IMR-90 (cell line): ENCODE results near the gene PLAC9. TPM values are rescaled to one million over a fixed set of nuclear protein-coding genes. Genes with fewer than 3 reads are reported as not detected.

Experiments
- ATAC-seq: fragments of 200-7000 bp; cut with Tn5 transposase; 2 replicates; pipeline ENCODE4 v1.9.1; 2020; ENCODE audit warnings: low read depth, mild to moderate bottlenecking, moderate library complexity
- BruUV-seq: library from RNA; stranded (reverse); fragments of 400-500 nt; replicated peaks from 2 replicates; lab custom pipeline; 2021; lab: Mats Ljungman, UMichigan
- CTCF ChIA-PET: fragments of 300-600 bp; formaldehyde crosslinking; extraction: SDS; loops from one replicate; lab custom pipeline; 2021; ENCODE audit warnings: antibody characterized with exemption; lab: Yijun Ruan, JAX
- POLR2A ChIA-PET: fragments of 300-600 bp; sonication (Branson Sonifier 250); formaldehyde crosslinking; loops from one replicate; lab custom pipeline; 2022; ENCODE audit warnings: antibody characterized with exemption; ENCODE audit not compliant: unreplicated experiment; lab: Charles Lee
- DNase-seq: peaks from one replicate; pipeline ENCODE4 v3.0.0; 2013
- H2AFZ ChIP-seq: replicated peaks from 2 replicates; pipeline ENCODE3; 2013; ENCODE audit warnings: low read length, mild to moderate bottlenecking; ENCODE audit not compliant: poor library complexity
- H2AK5ac ChIP-seq: 2 replicates; pipeline ENCODE4 v1.6.1; 2013; ENCODE audit warnings: low read depth, low read length, inconsistent platforms
- H2AK9ac ChIP-seq: replicated peaks from 2 replicates; pipeline ENCODE3; 2013; ENCODE audit warnings: mild to moderate bottlenecking, low read depth, low read length, moderate library complexity; ENCODE audit not compliant: poor library complexity
- H2BK120ac ChIP-seq: 2 replicates; pipeline ENCODE4 v1.6.1; 2013; ENCODE audit warnings: low read depth, low read length, inconsistent platforms
- H2BK15ac ChIP-seq: 3 replicates; pipeline ENCODE4 v1.6.1; 2013; ENCODE audit warnings: low read depth, low read length, inconsistent platforms
- H2BK20ac ChIP-seq: 2 replicates; pipeline ENCODE4 v1.6.1; 2013; ENCODE audit warnings: low read depth, mild to moderate bottlenecking, inconsistent platforms, low read length, moderate library complexity
- H2BK5ac ChIP-seq: 2 replicates; pipeline ENCODE4 v1.6.1; 2013; ENCODE audit warnings: mild to moderate bottlenecking, low read depth, low read length, inconsistent platforms; ENCODE audit not compliant: poor library complexity, severe bottlenecking
- H3K14ac ChIP-seq: replicated peaks from 2 replicates; pipeline ENCODE4 v1.6.1; 2013; ENCODE audit warnings: low read depth, low read length, inconsistent platforms
- H3K18ac ChIP-seq: 2 replicates; pipeline ENCODE4 v1.6.1; 2013; ENCODE audit warnings: low read depth, low read length, control low read depth
- H3K23ac ChIP-seq: 2 replicates; pipeline ENCODE4 v1.6.1; 2013; ENCODE audit warnings: low read depth, low read length, inconsistent platforms
- H3K27ac ChIP-seq: 2 replicates; pipeline ENCODE4 v1.5.1; 2013; ENCODE audit warnings: mild to moderate bottlenecking, control low read depth, low read length; ENCODE audit not compliant: insufficient read depth
- H3K27me3 ChIP-seq: 2 replicates; pipeline ENCODE4 v1.6.1; 2013; ENCODE audit warnings: low read length; ENCODE audit not compliant: control insufficient read depth, insufficient read depth
- H3K36me3 ChIP-seq: 2 replicates; pipeline ENCODE4 v1.6.1; 2013; ENCODE audit warnings: low read length, mixed read lengths; ENCODE audit not compliant: control insufficient read depth, insufficient read depth
- H3K4ac ChIP-seq: 2 replicates; pipeline ENCODE4 v1.6.1; 2013; ENCODE audit warnings: low read depth, low read length, inconsistent platforms
- H3K4me1 ChIP-seq: 2 replicates; pipeline ENCODE4 v1.6.1; 2013; ENCODE audit warnings: low read length, mixed read lengths; ENCODE audit not compliant: control insufficient read depth, insufficient read depth
- H3K4me2 ChIP-seq: 2 replicates; pipeline ENCODE4 v1.6.1; 2013; ENCODE audit warnings: low read depth, mild to moderate bottlenecking, control low read depth, low read length, moderate library complexity
- H3K4me3 ChIP-seq: 2 replicates; pipeline ENCODE4 v1.5.1; 2013; ENCODE audit warnings: low read depth, mild to moderate bottlenecking, control low read depth, low read length, moderate library complexity; ENCODE audit not compliant: insufficient read depth
- H3K56ac ChIP-seq: 2 replicates; pipeline ENCODE4 v1.6.1; 2013; ENCODE audit warnings: low read length, inconsistent platforms; ENCODE audit not compliant: insufficient read depth; ENCODE audit errors: extremely low read depth
- H3K79me1 ChIP-seq, 2 experiments: 2 replicates each; pipeline ENCODE4 v1.6.1; 2013; ENCODE audit warnings: low read length in 2 of 2, inconsistent platforms in 1 of 2, low read depth in 1 of 2
- H3K9ac ChIP-seq: 2 replicates; pipeline ENCODE4 v1.6.1; 2013; ENCODE audit warnings: low read depth, low read length, control low read depth
- H3K9me1 ChIP-seq: 2 replicates; pipeline ENCODE4 v1.6.1; 2013; ENCODE audit warnings: low read length, inconsistent platforms; ENCODE audit not compliant: insufficient read depth
- H3K9me3 ChIP-seq: 2 replicates; pipeline ENCODE4 v1.6.1; 2013; ENCODE audit warnings: low read length; ENCODE audit not compliant: control insufficient read depth, insufficient read depth
- H4K20me1 ChIP-seq: 2 replicates; pipeline ENCODE4 v1.6.1; 2013; ENCODE audit warnings: low read length, inconsistent platforms; ENCODE audit not compliant: insufficient read depth
- H4K5ac ChIP-seq: 2 replicates; pipeline ENCODE4 v1.6.1; 2013; ENCODE audit warnings: mild to moderate bottlenecking, low read depth, low read length, control low read depth
- H4K8ac ChIP-seq, 2 experiments: 2 replicates each; pipeline ENCODE4 v1.6.1; 2013; ENCODE audit warnings: low read depth in 2 of 2, low read length in 2 of 2, control low read depth in 1 of 2, inconsistent platforms in 1 of 2
- H4K91ac ChIP-seq: 2 replicates; pipeline ENCODE4 v1.6.1; 2013; ENCODE audit warnings: low read depth, low read length, inconsistent platforms; ENCODE audit not compliant: insufficient read depth
- CEBPB ChIP-seq: IDR thresholded peaks from 2 replicates; pipeline ENCODE4 v1.6.1; 2012; ENCODE audit warnings: low read depth, low read length, improper control_type of control experiment
- FOS ChIP-seq: fragments of 150-350 bp; IDR thresholded peaks from 2 replicates; pipeline ENCODE4 v1.6.1; 2016; ENCODE audit warnings: low read depth, low read length
- WGBS, 2 experiments: methylation state at CpG; one replicate each; pipeline versions ENCODE4 v1.1.5 to v1.1.7; 2013; ENCODE audit warnings: missing lambda C conversion rate in 2 of 2; ENCODE audit not compliant: insufficient read length in 1 of 2; ENCODE audit errors: extremely low coverage in 2 of 2; 5-methylcytosine and 5-hydroxymethylcytosine counted together
- dilution Hi-C: fragments of 300-500 bp; cut with HindIII; formaldehyde crosslinking; loops from one replicate; pipeline ENCODE4 v1.14.3; 2018; ENCODE audit warnings: low sequenced_read_pairs; ENCODE audit not compliant: unreplicated experiment
- in situ Hi-C: fragments of 300-500 bp; cut with MboI; formaldehyde crosslinking; loops from 3 replicates; pipeline ENCODE4 v1.14.3; 2019; ENCODE audit warnings: low sequenced_read_pairs, inconsistent platforms, mixed read lengths
- intact Hi-C: fragments of 100-400 bp; cut with micrococcal nuclease; formaldehyde crosslinking; loops from 2 replicates; pipeline ENCODE4 v1.10.0; 2022
- polyA plus RNA-seq, 3 experiments: library from polyadenylated mRNA; depleted of rRNA; stranded (reverse); fragments of >200 nt; gene quantifications; 2 replicates each; pipeline ENCODE4 v1.2.3, GENCODE V29; 2012; ENCODE audit warnings: low replicate concordance in 1 of 3
- total RNA-seq: library from RNA; depleted of rRNA; stranded (reverse); fragments of >200 nt; gene quantifications from 2 replicates; pipeline ENCODE4 v1.2.3, GENCODE V29; 2012
- TF ChIP-seq, protein P1 (sequence below): fragments of 150-350 bp; IDR thresholded peaks from 2 replicates; pipeline ENCODE4 v1.6.1; 2016; ENCODE audit warnings: low read depth, mild to moderate bottlenecking, low read length, moderate library complexity, borderline replicate concordance

The PLAC9 gene
- total and polyA plus RNA-seq, 2 of the 4 experiments (the other 2 are of a cell fraction), result 1.6 to 12.2 TPM

DNA sequence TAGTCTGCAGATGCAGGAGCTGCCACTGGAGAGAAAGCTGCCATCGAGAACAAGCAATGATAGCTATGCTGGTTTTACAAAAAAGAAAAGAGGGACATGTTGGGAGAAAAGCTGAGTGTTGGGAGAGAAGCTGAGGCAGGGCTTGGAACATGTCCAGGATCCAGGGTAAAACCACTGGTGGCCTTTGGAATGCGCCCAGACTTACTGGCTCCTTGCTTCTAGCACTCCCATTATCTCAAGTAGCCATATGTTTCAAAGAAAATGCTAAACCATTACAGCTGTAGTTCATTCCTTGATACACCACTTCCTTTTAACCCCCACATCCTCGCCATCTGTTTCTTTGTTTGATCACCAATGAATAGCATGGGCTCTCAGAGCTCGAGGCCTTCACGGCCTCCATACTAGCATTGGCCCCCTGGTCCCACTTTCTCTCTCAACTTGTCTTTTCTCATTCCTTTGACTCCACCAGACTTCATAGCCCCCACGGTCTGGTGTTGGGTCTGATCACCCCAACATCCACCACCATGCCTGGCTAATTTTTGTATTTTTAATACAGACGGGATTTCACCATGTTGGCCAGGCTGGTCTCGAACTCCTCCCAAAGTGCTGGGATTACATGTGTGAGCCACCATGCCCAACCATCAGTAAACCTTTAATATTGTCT is 23.8 kb upstream of the PLAC9 start:
- intact Hi-C loops (no loop called here), in situ Hi-C loops (no loop called here), dilution Hi-C loops (no loop called here)
- Histone ChIP-seq H3K4ac (no peak overlapping the region), H3K14ac (no peak overlapping the region), H3K56ac (no peak overlapping the region), H3K9me3 (peaks cover 16% of the 10 kb centered on the region), H3K23ac (no peak overlapping the region), H2BK120ac (no peak overlapping the region), H3K27ac (no peak overlapping the region), H3K4me1 (no peaks in the 10 kb centered on the region; the same call in 1 of the 2 replicates), H2AK9ac (no peak overlapping the region), H4K91ac (no peak overlapping the region), H2BK5ac (no peak overlapping the region), H3K36me3 (no peaks in the 10 kb centered on the region), H2AFZ (no peak overlapping the region), H3K79me1 (no peaks in the 10 kb centered on the region), H2AK5ac (no peak overlapping the region), H2BK15ac (no peak overlapping the region), H2BK20ac (no peak overlapping the region), H3K18ac (no peak overlapping the region), H3K9me1 (no peaks in the 10 kb centered on the region), H4K8ac (no peak overlapping the region), H3K9ac (no peak overlapping the region), H3K4me3 (no peak overlapping the region), H4K20me1 (no peaks in the 10 kb centered on the region), H3K27me3 (no peaks in the 10 kb centered on the region), H3K4me2 (no peak overlapping the region), H4K5ac (no peak overlapping the region)
- ChIA-PET POLR2A (no interaction called here), CTCF (no interaction called here)
- WGBS, 2 experiments, result 50% methylated on average over 3 of the region's 8 CpGs; no CpG with 5 or more reads in 1 of the 2 experiments
- ATAC-seq (no peak), DNase-seq (no peak)
- no TSS peak for BruUV-seq
- TF ChIP-seq, protein P1, sequence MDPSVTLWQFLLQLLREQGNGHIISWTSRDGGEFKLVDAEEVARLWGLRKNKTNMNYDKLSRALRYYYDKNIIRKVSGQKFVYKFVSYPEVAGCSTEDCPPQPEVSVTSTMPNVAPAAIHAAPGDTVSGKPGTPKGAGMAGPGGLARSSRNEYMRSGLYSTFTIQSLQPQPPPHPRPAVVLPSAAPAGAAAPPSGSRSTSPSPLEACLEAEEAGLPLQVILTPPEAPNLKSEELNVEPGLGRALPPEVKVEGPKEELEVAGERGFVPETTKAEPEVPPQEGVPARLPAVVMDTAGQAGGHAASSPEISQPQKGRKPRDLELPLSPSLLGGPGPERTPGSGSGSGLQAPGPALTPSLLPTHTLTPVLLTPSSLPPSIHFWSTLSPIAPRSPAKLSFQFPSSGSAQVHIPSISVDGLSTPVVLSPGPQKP, result no peak
- TF ChIP-seq CEBPB (no peak), FOS (no peak)
